Activated naive CD4-positive, alpha-beta T cell treated with anti-CD3 and anti-CD28 coated beads, Interleukin-2, amount 10 ng/mL, durations not matched to agents 5 hours and 36 hours (primary cell): Measurements from ENCODE around the gene OR2M2. TPM values are rescaled to one million over a fixed set of nuclear protein-coding genes. Genes with fewer than 3 reads are reported as not detected.

Experiments
- total RNA-seq, 2 experiments: library from RNA; stranded (reverse); gene quantifications; one replicate each; pipeline ENCODE4 v1.2.3, GENCODE V29; 2021

Gene OR2M2, protein sequence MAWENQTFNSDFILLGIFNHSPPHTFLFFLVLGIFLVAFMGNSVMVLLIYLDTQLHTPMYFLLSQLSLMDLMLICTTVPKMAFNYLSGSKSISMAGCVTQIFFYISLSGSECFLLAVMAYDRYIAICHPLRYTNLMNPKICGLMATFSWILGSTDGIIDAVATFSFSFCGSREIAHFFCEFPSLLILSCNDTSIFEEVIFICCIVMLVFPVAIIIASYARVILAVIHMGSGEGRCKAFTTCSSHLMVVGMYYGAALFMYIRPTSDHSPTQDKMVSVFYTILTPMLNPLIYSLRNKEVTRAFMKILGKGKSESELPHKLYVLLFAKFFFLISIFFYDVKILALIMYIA
- total RNA-seq = not detected

DNA sequence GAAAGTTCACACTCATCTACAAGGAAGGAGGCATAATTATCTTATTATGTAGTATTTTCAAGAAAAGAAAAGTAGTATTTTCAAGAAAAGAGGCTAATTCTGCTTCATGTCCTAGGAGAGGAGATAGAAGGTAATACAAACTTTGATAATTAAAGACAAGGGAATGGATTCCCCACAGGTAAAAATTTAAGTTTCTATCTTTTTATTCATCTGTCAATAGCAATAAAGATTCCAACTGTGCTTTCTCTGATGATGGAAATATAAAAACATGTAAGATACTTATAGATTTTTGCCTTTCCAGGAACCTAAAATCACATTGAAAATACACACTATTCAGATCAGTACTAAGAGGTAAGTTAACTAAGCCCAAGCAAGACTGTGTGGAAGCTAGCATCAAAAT is at the start of gene OR2M2:
TSS of gene OR2M2 (plus strand) at position 301 of the 400 bp plus-strand sequence. CDS start 5,165 bp downstream, outside the sequence.

DNA sequence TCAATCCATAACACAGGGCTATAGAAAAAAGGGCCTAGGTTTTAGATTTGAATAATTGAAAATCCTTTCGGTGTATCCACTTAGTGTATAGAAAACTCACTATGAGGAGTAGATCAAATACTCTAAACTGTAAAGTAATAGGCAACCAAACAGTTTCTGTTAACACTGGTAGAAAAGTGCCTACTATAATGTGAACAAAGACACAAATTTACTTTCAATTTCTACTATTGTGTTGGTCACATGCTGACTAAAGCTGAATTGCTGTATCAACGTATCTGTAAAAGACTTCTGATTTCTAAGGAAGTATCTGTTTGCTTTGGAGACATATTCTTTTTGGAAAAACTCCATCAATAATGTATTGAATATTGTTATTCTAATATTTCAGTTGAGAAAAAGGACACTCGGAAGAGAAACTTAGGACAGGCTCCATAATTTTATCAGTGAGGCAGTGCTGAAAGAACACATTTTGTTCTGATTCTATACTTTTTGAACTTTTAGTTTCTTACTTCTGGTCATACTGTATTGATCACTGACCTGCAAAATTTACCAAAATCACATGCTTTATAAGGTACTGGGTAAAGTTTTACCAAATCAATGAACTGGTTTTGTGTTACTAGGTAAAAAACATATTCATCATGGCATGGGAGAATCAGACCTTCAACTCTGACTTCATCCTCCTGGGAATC is 30.0 kb upstream of the OR2M2 start, which contains the start of gene OR2M5:
TSS of gene OR2M5 (plus strand) at position 636 of the 686 bp plus-strand sequence. CDS start at position 636, 0 bp downstream.

DNA sequence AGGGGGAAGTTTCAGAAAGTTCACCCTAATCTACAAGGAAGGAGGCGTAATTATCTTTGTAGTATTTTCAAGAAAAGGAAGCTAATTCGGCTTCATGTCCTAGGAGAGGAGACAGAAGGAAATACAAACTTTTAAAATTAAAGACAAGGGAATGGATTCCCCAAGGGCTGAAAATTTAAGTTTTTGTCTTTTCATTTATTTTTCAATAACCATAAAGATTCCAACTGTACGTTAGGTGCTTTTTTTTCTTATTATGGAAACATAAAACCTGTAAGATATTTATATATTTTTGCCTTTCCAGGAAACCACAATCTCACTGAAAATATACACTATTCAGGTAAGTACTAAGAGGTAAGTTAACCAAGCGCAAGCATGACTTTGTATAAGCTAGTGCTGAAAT is 22.3 kb downstream of the OR2M2 start, which contains the start of gene OR2M3:
TSS of gene OR2M3 (plus strand) at position 301 of the 400 bp plus-strand sequence. CDS start 5,803 bp downstream, outside the sequence.

Other genes with a start within 250 kb of the OR2M2 start
- gene OR2AJ1, start 249.9 kb upstream of the OR2M2 start, total RNA-seq = not detected
- under 1 TPM in 1 of 2 experiments, not detected in 1; 0.30 TPM for gene OR2L8, start 226.0 kb upstream of the OR2M2 start, total RNA-seq
- not detected for gene OR2AK2, start 209.6 kb upstream of the OR2M2 start, total RNA-seq
- gene OR2L5, start 161.2 kb upstream of the OR2M2 start, total RNA-seq = not detected
- gene OR2L2, start 144.8 kb upstream of the OR2M2 start, total RNA-seq = under 1 TPM; 0.05 to 0.08 TPM
- gene OR2L3, start 128.0 kb upstream of the OR2M2 start, total RNA-seq = not detected
- not detected for gene OR2L13, start 79.6 kb upstream of the OR2M2 start, total RNA-seq
- gene OR2M5, start 29.7 kb upstream of the OR2M2 start, total RNA-seq = not detected
- not detected for gene OR2M3, start 22.4 kb downstream of the OR2M2 start, total RNA-seq
- not detected for gene OR2M4, start 56.6 kb downstream of the OR2M2 start, total RNA-seq
- not detected for gene OR2T33, start 103.2 kb downstream of the OR2M2 start, total RNA-seq
- not detected for gene OR2T12, start 128.6 kb downstream of the OR2M2 start, total RNA-seq
- gene OR2M7, start 149.7 kb downstream of the OR2M2 start, total RNA-seq = not detected
- not detected for gene OR14C36, start 174.0 kb downstream of the OR2M2 start, total RNA-seq
- gene OR2T4, start 186.8 kb downstream of the OR2M2 start, total RNA-seq = not detected
- not detected for gene OR2T6, start 200.9 kb downstream of the OR2M2 start, total RNA-seq
- gene OR2T1, start 228.2 kb downstream of the OR2M2 start, total RNA-seq = not detected